Esophagus squamous epithelium (tissue), 4 donors: ENCODE results near the gene GPNMB.

ENCODE experiments used
- CTCF ChIP-seq, 6 experiments: fragments of 450-650 bp in 4 of 6; fragments of 200-600 bp in 2 of 6; sonication (generic) in 2 of 6; IDR thresholded peaks; one replicate each; pipeline ENCODE4 v1.5.1; 2016 to 2019; ENCODE audit warnings: antibody characterized with exemption in 6 of 6, mild to moderate bottlenecking in 4 of 6, moderate library complexity in 4 of 6
- POLR2A ChIP-seq, 4 donors: fragments of 450-650 bp; IDR thresholded peaks; one replicate each; pipeline ENCODE4 v1.6.1; 2017; ENCODE audit warnings: antibody characterized with exemption in 4 of 4, mild to moderate bottlenecking in 4 of 4, moderate library complexity in 3 of 4

GRCh38 chr7:23264916-23265458 is 18.4 kb downstream of the GPNMB start:
- no peak for TF ChIP-seq POLR2A (IDR thresholded peaks at IDR 0.05)
- TF ChIP-seq CTCF (IDR thresholded peaks at IDR 0.05), result no peak
